ENCODE data around the gene MEF2C. TPM values are rescaled to one million over a fixed set of nuclear protein-coding genes. Genes with fewer than 3 reads are reported as not detected.
"Not testable (repeated sequence)": the region's sequence is repeated elsewhere in the genome, so short reads cannot be mapped to it uniquely, and the experiment has no call there.

The MEF2C gene
- polyA plus RNA-seq, 3 donors: 41.3 to 54.4 (median 43.5) TPM

DNA sequence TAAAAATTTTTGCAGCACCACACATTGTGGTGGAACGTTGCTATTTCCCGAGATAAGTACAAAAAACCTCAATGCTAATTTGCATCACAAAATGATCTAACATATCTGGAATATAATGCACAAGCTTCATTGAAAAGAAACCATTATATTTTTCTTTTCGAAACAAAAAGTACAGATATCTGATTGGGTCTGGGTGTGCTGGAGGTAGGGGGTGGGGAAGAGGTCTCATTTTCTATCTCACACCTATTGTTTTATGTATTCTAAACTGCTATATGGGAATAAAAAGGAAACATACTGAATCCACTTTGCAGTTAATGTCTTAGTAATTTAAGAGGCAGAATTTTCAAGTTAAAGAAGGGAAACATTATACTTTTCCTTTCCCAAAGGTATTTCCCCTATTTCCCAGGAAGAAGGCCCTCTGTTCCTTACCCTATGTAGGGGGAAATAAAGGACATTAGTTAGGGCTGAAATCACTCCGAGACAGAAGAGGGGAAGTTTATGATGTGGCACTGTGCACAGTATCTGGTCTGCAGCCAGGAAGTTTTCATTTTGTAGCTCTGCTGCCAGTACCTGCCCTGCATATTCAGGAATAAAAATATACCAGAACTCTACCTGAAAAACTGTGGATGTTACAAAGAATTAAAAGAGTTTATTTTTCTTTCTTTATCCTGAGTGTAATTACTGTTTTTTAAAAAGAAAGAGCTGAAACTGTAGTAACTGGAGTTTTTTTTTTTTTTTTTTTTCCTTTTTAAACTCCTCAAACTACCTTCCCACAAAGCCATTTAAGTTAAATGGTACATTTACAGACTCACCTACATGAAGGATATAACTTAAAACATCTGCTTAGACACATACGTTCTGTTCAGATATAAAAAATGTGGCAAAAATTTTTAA lies 7.4 kb downstream of the MEF2C start:
- DNase-seq (ENCODE audit: extremely low read depth in 1 of 11, low read depth in 9 of 11, low spot score in 4 of 11): no peak

GRCh38 chr5:88873447-88873846 lies 9.5 kb downstream of the MEF2C start:
- DNase-seq (ENCODE audit: extremely low read depth in 1 of 11, low read depth in 9 of 11, low spot score in 4 of 11): no peak

- no peak for DNase-seq (ENCODE audit: extremely low read depth in 1 of 11, low read depth in 9 of 11, low spot score in 4 of 11)
Observed at GRCh38 chr5:88872971-88873370, 10.0 kb downstream of the MEF2C start.

DNA sequence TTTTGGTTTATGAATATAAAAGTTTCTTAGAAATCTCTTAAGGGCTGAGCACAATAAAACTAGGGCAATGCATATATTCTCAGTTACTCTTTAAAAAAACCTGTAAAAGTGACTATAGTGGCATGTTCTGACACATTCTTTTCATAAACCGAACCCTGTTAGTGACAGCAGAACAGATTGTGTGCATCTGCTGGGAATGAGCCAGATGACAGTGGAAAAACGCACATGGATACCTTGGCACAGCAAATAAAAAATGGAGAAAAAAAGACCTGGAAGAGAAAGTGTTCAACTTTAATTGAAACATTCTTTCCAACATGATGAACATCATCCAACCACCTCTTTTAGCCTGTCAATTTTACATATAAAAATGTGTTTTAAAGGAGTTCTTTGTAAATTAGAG lies 12.7 kb downstream of the MEF2C start:
- DNase-seq (ENCODE audit: extremely low read depth in 1 of 11, low read depth in 9 of 11, low spot score in 4 of 11): no peak

- DNase-seq (ENCODE audit: extremely low read depth in 1 of 11, low read depth in 9 of 11, low spot score in 4 of 11): no peak
Observed at GRCh38 chr5:88868468-88869068, 14.4 kb downstream of the MEF2C start.

DNA sequence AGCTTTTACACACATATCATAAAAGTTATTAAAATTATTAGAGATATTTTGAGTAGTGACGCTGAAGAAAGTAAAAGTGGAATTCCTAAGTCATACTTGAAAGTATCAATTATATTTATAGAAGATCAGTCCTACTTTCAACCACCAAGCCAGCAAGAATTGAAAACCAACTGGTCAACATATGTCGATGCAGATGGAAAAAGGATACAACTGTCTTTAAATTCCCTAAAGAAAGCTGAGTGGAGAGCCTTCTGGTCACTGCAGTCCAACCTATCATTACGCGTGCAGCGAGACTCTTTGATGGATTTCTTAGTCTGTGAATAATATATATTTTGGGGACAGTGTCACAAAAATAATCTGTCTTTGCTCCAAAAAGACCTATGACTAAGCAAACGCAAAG lies 15.3 kb downstream of the MEF2C start:
- DNase-seq (ENCODE audit: extremely low read depth in 1 of 11, low read depth in 9 of 11, low spot score in 4 of 11): no peak

GRCh38 chr5:88863523-88863922 lies 19.5 kb downstream of the MEF2C start:
- DNase-seq (ENCODE audit: extremely low read depth in 1 of 11, low read depth in 9 of 11, low spot score in 4 of 11): no peak

- DNase-seq (ENCODE audit: extremely low read depth in 1 of 11, low read depth in 9 of 11, low spot score in 4 of 11): no peak
Observed at GRCh38 chr5:88862547-88863175, 20.3 kb downstream of the MEF2C start.

- DNase-seq (ENCODE audit: extremely low read depth in 1 of 11, low read depth in 9 of 11, low spot score in 4 of 11): no peak
Observed at GRCh38 chr5:88861231-88861630, 21.8 kb downstream of the MEF2C start.

GRCh38 chr5:88860501-88860900 lies 22.5 kb downstream of the MEF2C start:
- DNase-seq (ENCODE audit: extremely low read depth in 1 of 11, low read depth in 9 of 11, low spot score in 4 of 11): no peak

DNA sequence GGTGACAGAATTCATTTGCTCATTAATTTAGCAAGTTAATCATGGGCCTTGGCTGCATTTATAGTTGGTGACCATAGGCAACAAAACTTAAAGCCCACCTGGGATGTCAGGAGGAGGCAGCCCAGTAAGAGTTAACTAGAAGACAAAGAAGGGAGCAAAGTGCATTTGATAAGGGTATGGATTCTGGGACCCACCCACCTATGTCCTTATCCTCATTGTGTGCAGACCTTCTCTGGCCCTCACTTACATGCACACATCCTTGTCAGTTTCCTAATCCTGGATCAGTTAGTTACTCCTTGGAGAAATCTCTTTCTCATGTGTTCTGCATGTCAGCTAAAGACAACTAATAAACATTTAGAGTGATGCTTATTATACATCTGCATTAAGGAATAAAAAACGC lies 24.6 kb downstream of the MEF2C start:
- no peak for DNase-seq (ENCODE audit: extremely low read depth in 1 of 11, low read depth in 9 of 11, low spot score in 4 of 11)

- DNase-seq (ENCODE audit: extremely low read depth in 1 of 11, low read depth in 9 of 11, low spot score in 4 of 11): not testable (repeated sequence)
Observed at GRCh38 chr5:88856381-88856780, 26.6 kb downstream of the MEF2C start.

DNA sequence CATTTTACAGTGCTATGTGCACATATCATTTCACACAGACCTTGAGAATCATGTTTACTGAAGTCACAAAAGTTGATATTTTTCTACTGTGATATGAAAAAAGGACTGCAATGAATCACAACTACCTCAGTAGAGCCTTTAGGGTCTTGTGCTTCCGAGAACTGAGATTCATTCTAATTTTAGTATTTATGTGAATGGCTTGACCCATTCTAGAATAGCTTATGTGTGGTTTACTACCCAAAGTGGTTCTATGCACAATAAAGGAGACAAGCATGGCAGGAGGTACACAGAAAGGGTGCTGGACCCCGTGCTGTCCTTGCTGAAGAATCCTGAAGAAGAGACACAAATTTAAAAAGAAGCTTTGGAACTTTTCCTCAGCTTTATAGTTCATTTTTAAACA lies 28.2 kb downstream of the MEF2C start:
- no peak for DNase-seq (ENCODE audit: extremely low read depth in 1 of 11, low read depth in 9 of 11, low spot score in 4 of 11)

DNA sequence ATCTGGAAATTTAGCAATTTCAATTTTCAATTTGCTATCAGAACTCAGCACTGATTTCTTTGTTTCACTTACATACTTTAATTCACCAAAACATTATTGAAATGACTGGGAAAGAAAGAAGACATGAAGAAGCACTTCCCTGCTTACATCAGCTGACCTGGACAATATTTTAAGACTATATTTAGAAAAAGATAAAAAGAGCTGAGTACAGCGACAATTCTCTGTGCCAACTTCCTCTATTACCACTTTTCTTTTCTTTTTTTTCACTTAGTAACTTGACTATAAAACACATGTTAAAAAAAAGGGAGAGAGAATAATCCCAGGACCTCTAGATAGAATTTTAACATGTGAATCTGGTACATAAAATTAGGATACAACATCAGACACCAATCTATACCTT lies 35.6 kb downstream of the MEF2C start:
- DNase-seq (ENCODE audit: extremely low read depth in 1 of 11, low read depth in 9 of 11, low spot score in 4 of 11): no peak

- DNase-seq (ENCODE audit: extremely low read depth in 1 of 11, low read depth in 9 of 11, low spot score in 4 of 11): no peak
Observed at GRCh38 chr5:88846434-88846833, 36.5 kb downstream of the MEF2C start.

DNA sequence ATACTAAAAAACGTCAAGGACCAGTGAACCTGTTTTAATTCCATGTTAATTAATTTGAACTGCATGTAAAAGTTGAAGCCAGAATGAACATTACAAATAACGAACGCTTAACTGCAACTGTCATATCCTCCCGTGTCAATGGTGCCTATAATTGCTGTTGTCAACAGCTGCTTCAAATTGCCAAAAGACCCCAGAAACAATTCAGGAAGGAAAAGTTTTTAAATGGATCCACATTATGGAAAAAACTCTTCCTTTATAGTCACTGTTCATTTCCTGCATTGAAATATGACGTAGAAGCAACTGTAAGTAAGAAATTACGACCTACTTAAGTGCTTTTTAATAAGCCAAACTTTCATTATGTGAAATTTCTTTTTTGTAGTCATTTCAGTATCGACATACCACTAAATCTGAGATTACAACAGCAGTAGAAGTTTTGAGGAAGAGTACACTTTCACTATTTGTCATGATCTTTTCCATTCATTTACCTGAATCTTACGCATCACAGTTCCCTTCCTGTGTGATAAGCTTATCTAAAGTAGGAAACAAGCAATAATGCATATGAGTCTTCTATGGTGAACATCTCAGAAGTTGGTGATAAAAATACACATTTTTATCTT lies 37.8 kb downstream of the MEF2C start:
- no peak for DNase-seq (ENCODE audit: extremely low read depth in 1 of 11, low read depth in 9 of 11, low spot score in 4 of 11)

- no peak for DNase-seq (ENCODE audit: extremely low read depth in 1 of 11, low read depth in 9 of 11, low spot score in 4 of 11)
Observed at GRCh38 chr5:88842784-88843183, 40.2 kb downstream of the MEF2C start.

- DNase-seq (ENCODE audit: extremely low read depth in 1 of 11, low read depth in 9 of 11, low spot score in 4 of 11): no peak
Observed at GRCh38 chr5:88841212-88841611, 41.8 kb downstream of the MEF2C start.

- DNase-seq (ENCODE audit: extremely low read depth in 1 of 11, low read depth in 9 of 11, low spot score in 4 of 11): no peak
Observed at GRCh38 chr5:88840495-88840894, 42.5 kb downstream of the MEF2C start.

- DNase-seq (ENCODE audit: extremely low read depth in 1 of 11, low read depth in 9 of 11, low spot score in 4 of 11): no peak
Observed at GRCh38 chr5:88839238-88839637, 43.7 kb downstream of the MEF2C start.
